GM18909 (cell line): ENCODE results near the gene LY6G6F.

Source experiments
- ATAC-seq: cut with Tn5 transposase; IDR thresholded peaks from one replicate; pipeline ENCODE4 v1.9.1; 2021; ENCODE audit warnings: mild to moderate bottlenecking; ENCODE audit not compliant: unreplicated experiment, poor library complexity

LY6G6F gene

GRCh38 chr6:31737315-31737990 lies 30.8 kb downstream of the LY6G6F start:
- no peak for ATAC-seq

GRCh38 chr6:31737991-31738979 lies 31.6 kb downstream of the LY6G6F start:
- ATAC-seq = no peak

DNA sequence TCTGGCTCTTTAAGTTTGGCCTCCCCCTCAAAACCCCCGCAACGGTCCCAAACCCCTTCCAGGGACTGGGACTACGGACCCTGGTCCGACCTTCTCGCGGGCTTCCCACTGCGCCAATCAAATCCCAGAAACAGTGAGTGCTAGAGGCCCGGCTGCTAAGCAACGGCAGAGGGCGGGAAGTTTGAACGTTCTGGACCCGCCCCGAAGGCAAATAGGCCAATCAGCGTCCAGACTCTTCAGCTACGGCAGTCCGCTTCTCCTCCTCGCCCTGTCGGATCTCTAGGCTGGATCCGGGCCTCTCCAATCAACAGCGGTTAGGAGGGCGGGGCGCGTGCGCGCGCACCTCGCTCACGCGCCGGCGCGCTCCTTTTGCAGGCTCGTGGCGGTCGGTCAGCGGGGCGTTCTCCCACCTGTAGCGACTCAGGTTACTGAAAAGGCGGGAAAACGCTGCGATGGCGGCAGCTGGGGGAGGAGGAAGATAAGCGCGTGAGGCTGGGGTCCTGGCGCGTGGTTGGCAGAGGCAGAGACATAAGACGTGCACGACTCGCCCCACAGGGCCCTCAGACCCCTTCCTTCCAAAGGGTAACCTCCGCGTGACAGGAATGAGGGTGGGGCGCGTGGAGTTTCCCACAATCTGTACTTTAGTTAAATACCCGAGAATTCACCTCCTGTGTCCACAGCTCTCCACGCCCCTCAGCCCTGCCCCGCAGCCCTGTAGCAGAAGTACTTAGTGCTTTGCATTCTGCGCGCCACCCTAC lies 33.2 kb downstream of the LY6G6F start, which contains the start of gene MSH5:
TSS of gene MSH5 (plus strand) at position 367 of the 758 bp plus-strand sequence. CDS start 462 bp downstream, outside the sequence.
- ATAC-seq = peak; percentile 73

DNA sequence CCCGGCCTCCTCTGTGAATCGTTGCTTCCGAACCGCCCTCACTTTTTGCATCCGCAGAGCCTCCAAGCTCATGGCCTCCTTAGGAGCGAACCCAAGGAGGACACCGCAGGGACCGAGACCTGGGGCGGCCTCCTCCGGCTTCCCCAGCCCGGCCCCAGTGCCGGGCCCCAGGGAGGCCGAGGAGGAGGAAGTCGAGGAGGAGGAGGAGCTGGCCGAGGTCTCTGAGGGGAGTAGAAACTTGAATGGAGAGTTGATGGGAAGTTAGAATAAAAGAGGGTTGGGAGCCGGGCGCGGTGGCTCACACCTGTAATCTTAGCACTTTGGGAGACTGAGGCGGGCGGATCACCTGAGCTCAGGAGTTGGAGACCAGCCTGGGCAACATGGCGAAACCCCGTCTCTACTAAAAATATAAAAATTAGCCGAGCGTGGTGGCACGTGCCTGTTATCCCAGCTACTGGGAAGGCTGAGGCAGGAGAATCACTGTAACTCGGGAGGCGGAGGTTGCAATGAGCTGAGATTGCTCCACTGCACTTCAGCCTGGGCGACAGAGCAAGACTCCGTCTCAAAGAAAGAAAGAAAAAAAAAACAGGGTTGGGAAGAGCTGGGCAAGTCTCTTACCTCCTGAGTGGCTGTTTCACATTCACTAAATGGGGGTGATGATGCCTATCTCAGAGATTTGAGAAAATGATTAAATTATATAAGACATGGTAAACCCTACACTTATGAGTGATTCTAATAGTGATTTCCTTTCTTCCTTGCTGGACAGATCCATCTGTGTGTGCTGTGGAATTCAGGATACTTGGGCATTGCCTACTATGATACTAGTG lies 33.9 kb downstream of the LY6G6F start:
- ATAC-seq = peak; percentile 1

GRCh38 chr6:31741815-31742214 lies 35.1 kb downstream of the LY6G6F start:
- no peak for ATAC-seq

DNA sequence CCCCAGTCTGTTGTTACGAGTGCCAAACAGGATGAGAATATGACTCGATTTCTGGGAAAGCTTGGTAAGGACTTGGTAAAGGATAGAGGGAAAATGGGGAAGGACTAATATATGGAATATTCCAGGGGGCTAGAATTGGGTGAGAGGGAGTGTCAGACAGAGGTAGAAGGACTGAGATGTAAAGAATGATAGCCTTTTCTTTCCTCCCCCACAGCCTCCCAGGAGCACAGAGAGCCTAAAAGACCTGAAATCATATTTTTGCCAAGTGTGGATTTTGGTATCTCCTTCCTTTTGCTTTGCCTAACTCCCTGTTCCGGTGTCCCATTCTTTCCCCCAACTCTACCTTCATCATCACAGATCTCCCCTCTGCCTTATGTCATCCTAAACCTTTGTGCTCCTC lies 36.2 kb downstream of the LY6G6F start:
- no peak for ATAC-seq

DNA sequence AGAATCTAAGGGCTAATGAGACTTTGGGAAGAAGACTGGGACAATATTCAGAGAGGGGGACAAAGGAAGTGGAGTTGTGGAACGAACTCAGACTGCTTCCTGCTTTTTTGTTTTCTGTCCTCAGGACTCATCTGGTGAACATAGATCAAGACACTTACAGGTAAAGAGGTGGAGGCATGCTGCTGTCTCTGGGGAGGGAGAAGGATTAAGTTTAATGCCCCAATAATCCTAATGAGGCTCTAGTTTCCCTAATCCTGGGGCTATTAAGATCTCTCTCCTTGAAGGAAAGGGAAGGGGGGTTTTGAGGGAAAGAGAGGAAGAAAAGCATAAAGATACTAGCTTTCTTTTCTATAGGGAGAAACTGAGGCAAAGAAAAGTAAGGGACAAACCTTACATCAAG lies 37.8 kb downstream of the LY6G6F start:
- no peak for ATAC-seq

- no peak for ATAC-seq
These were observed 42.8 kb downstream of the LY6G6F start for GRCh38 chr6:31749301-31750036.

- ATAC-seq = no peak
These were observed 43.9 kb downstream of the LY6G6F start for GRCh38 chr6:31750411-31751022.

DNA sequence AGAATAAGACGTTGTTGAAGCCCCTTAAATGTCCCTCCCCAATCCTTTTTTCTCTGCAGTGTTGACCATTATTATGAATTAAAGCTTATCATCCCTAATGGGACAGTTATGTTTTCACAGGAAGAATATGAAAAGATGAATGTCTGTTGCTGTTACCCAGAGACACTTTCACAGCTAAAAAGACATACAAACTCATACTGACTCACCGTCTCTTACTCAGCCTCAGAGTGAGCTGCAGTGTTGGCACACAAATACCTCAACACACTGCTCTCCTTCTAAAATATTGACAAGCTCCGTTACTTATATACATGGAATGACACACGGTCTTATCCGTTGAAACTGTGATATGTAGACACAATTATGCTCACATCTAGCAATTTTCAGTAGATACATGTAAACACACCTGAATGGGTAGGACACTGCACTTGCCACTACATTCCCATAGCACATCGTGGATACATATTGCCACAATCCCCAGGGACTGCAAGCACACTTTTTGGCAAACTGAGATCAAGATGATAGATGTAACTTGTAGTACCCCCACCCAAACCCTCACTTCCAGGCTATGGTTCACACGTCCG lies 46.2 kb downstream of the LY6G6F start:
- no peak for ATAC-seq

- no peak for ATAC-seq
These were observed 51.6 kb downstream of the LY6G6F start for GRCh38 chr6:31758281-31758680.
